Hypothalamus (tissue), 51 donors: Measurements from ENCODE around the gene LRPAP1.

Experiments
- DNase-seq, 51 donors: peaks; one replicate each; lab custom pipeline; 2025; lab: John Stamatoyannopoulos, UW

The LRPAP1 gene

DNA sequence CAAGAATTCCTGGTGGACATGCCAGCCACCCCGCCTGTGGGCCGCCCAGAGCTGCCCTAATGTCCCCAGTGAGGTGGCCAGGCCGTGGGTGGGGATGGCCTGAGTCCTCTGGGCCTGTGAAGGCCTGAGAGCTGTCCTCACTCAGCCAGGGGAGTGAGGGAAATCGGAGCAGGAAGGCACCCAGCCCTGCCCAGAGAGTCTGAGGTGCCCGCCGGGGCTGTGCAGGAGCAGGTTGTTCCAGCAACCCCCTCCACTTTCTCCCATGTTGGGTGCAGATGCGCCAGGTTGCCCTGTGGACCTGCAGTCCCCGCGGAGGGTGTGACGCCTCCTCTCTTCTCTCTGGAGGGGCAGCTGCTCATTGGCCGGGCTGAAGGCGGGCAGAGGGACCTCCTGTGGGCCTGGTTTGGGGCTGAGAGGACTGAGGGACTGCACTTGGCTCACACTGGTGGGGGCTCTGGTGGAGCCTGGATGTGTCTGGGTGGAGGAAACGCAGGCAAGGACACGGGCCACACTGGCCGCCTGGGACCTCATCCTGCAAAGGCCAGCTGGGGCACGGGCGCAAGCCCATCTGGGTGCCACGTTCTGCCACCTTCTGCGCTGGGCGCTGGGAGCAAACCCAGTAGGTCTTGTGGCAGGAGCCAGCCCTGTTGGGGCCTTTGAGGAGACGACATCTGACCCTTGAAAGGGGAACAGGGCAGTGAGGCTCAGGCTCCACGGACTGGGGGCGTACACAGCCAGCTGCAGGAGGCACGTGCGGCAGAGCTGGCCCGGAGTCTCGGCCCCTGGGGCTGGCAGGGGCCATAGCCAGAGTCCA, 55.1 kb downstream of the LRPAP1 start:
- DNase-seq, result no peak

DNA sequence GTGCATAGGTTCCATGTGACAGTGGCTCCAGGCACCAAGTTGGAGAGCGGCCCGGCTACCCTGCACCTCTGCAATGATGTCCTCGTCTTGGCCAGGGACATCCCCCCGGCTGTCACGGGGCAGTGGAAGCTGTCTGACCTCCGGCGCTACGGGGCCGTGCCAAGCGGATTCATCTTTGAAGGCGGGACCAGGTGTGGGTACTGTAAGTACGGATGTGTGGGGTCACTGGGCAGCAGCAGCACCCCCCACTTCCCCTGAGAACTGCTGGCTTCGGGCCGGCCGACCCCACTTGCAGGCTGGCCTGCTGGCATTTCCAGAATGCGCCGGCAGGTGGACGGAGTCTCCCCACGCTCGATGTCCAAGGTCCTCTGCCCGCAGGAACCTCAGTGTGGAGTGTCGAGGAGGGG, 55.9 kb downstream of the LRPAP1 start:
- DNase-seq, result no peak

DNA sequence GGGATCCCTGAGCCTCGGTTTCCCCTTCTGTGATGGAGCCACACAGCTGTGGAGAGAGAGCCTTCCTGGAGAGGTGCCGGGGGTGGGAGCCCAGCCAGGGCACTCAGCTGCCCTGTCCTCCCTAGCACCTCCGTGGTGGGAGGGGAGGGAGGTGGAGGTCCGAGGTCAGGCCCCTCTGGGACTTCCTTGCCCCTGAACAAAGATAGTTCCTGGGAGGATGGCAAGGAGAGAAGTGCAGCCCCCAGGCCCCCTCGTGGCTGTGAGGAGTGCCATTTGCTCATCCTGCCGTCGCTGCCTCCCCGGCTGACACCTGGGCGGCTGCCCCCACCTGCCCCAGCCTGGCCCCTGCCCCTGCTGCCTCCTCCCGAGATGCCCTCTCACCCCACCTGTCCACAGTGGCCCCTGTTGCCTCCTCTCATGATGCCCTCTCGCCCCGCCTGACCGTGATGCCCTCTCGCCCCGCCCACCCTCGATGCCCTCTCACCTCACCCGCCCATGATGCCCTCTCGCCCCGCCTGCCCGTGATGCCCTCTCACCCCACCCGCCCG, 56.4 kb downstream of the LRPAP1 start:
- DNase-seq, result no peak

DNA sequence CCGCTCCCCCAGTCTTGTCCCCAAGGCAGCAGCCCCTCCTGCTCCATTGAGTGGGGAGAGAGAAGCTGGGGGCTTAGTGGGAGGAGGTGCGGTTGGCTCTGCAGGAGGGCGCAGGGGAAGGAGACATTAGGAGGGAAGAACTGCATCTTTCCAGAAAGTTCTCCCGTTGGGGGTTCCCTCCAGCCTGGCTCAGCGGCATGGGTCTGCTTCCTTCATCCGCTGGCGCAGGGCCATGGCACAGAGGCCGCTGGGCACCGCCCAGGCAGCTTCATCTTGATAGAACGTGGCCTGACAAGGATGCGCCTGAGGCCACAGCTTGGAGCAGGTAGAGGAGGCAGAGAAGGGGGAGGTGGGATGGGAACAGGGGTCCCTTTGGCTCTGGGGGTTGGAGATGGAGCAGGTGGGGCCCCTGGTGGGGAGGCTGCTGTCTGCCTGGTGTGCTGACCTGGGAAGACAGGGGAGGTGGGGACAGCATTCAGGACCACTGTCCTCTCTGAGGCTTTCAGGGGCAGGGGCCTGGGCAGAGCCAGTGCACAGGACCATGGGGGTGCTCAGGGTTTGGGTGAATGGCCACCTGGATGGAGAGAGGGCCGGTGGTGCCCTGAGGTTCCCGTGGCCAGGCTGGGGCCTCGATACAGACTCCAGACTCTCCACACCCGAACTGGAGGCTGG, 57.0 kb downstream of the LRPAP1 start:
- no peak for DNase-seq

DNA sequence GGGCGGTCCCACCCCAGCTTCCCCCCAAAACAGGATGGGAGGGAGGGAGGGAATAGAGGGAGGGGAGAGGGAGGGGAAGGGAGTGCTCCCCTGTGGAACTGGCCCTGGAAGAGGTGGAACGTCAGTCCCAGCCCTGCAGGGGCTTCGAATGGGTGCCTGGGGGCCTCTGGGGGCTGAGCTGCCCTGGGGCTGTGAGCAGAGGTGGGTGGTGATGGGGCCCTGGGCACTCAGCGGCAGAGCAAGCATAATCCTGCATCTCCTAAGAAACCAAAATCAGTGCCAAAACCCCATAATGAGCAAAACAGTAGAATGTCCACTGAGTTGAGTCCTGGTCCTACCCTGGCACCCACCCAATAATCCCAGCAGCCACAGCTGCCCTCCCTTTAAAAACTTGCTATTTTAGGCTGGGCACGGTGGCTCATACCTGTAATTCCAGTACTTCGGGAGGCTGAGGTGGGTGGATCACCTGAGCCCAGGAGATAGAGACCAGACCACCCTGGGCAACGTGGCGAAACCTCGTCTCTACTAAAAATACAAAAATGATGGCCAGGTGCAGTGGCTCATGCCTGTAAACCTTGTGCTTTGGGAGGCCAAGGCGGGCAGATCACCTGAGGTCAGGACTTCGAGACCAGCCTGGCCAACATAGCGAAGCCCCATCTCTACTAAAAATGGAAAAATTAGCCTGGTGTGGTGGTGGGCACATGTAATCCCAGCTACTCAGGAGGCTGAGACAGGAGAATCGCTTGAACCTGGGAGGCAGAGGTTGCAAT, 58.0 kb downstream of the LRPAP1 start:
- DNase-seq, result no peak

DNA sequence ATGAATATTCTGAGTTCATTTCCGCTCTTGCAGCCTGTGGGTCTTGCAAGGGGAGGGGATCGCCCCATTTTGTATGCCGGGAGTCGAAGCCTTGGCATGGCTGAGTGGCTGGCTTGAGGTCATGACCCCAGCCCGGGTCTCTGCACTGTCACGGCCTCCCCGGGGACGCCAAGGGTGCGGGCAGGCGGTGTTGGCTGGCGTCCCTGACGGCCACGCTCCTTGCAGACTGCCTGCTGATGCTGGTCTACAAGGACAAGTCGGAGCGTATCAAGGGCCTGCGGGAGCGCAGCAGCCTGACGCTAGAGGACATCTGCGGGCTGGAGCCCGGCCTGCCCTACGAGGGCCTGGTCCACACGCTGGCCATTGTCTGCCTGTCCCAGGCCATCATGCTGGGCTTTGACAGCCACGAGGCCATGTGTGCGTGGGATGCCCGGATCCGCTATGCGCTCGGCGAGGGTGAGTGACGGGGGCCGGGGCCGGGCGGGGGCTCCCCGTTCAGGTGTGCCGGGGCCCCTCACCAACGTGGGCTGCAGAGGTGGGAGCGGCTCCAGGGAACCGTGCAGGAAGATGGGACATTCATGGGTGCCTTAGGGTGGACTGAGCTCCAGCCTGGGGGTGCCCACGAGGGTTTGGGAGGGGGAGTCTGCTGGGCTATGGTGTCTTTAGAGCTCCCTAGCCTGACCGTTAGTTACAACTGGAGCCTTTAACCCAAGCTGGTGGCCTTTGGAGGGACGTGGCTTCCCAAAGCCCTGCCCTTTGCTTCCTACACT, 58.9 kb downstream of the LRPAP1 start:
- no peak for DNase-seq

DNA sequence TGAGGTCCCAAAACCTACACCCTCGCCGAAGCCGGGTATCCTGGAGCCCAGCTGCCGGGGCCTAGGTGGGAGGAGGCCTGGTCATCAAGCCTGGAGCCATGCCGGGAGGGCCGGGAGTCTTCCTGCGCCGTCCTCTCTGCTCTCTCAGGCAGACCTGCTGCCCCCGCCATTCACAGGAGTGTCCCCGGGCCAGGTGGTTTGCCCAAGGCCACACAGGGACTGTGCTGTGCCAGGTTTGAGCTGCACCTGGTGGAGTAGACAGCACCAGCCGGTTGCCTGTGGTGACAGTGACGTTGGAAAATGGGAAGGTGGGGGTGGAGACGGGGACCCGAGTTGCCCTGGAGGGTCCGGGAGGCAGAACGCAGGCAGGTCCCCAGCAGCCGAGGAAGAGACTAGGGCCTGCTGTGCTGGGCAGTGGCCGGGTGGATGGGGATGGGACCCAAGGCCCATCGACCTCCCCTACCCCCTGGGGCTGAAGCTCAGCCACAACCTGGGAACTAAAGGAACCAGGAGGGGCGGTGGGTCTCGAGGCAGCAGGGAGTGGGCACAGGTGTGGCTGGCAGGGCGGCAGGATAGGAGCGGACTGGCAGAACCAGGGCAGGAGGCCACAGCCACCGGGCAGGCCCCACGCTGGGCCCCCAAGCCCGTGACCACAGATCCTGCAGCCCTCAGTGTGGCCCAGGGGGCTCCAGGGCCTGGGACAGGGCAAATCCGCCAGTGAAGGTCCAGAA, 59.6 kb downstream of the LRPAP1 start:
- DNase-seq, result no peak

DNA sequence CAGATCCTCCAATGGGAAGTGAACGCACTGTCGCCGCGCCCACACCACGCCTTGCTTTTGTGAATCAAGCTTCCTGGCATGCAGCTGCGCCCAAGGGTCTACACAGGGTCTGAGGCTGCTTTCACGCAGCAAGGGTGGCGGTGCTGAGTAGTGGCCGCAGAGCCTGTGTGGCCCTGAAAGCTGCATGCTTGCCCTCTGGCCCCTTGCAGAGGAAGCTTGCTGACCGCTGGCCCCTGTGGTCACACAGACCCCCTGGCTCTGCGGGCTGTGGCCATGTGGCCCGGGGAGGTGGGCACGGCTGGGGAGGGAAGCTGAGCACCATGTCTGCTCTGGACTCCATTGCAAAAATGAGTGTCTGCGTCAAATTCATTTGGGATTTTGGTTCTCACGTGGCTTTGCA, 60.3 kb downstream of the LRPAP1 start:
- no peak for DNase-seq

DNA sequence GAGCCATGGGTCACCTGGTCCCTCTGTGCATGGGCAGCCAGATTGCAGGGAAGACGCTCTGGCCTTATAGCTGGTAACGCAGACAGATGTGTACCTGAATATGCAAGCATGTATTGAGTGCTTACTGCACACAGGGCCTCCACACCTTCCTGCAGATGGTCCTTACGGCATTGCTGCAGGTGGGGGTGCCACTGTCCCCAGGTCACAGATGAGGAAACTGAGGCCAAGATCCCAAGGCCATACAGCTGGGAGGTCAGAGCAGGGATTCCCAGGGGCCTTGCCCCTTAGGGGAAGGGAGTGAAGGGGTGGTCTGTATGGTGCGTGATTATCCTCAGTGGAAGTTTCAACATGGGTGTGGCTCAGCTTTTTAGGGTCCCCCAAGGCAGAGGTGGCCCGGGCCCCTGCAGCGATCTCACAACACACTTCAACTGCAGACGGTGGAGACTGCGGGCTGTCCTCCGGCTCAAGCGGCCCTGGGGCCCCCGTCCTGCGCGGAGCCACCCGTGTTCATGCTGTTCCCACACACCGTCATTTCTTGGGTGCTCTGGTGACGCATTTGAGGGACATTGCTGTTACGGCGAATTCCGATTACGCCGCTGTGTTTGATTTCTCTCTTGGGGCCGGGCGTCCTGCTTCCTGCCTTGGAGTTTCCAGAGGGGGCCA, 61.0 kb downstream of the LRPAP1 start:
- DNase-seq, result no peak

DNA sequence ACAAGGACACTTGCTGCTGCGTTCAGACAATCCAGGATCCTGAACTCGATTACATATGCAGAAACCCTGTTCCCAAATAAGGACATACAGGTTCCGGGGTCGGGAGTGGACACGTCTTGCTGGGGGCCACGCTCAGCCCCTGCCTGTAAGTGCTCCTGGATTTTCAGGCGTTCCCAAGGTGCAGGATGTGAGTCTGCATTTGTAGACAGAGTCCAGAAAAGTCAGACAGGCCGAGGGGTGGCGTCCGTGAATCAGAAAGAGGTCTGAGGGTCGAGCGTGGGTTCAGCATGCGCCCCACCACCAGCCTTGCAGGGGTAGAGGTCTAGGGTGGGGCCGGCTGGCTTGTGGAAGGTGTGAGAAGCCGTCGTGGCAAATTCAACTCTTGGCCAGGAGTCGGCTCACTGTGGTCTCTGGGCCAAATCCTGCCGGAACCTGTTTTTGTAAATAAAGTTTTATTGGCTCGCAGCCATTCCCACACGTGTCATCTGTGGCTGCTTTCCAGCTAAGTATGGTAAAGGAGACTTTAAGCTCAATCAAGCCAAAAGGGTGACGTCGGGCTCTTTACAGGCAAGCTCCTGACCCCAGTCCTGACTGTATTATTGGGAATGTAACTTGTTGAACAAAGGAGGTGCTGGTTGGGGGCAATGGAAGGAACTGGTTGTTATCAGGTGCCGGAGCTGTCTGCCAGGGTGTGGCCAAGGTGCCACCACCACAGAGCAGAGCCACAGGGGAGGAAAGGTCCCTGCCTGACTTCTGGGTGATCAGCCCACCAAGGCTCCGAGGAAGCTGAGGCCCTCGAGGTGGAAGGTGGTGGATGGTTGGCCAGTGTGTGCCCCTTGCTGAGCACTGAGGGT, 61.8 kb downstream of the LRPAP1 start:
- no peak for DNase-seq

DNA sequence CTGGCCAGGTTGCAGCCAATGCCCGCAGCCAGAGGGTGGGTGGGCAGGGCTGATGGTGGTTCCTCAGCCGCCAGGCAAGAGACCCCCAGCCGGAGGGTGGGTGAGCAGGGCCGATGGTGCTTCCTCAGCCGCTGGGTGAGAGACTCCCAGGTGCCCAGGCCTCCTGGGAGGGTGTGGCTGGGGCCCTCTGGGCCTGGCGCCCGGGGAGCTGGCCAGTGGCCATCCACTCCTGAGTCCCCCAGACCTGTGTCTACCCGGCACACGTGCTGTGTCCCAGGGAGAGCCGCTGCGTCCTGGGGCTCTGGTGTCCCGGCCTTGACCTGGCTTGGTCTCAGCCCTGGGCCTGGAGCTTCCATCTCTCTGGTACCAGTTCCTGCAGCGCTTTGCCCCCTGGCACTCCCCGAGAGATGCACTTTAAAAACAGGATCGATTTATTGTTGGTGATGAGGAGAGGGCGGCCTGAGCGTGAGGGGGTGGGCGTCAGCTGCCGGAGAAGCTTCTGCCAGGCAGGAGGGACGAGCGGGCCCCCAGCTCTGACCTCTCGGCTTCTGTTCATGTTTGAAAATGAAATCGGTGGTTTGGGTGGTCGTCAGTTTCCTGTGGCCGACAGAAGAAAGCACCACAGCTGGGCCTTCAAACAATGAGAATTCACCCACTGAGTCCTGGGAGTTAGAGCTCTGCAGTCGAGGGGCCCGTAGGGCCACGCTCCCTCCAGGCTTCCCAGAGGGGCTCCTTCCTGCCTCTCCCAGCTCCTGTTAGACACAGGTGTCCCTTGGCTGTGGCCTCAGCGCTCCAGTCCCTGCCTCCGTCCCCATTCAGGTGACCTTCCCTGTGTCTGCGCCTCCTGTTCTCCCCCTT, 62.6 kb downstream of the LRPAP1 start:
- DNase-seq, result no peak

DNA sequence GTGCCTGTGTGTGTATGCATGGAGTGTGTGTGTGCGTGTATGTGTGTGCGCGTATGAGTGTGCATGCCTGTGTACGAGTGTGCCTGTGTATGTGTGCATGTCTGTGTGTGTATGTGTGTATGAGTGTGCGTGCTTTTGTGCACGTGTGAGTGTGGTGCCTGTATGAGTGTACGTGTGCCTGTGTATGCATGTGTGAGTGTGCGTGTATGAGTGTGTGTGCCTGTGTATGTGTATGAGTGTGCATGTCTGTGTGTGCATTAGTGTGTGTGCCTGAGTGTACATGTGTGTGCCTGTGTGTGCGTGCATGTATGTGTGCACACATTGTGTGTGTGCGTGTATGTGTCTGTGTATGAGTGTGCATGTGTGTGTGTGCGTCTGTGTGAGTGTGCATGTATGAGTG, 63.4 kb downstream of the LRPAP1 start:
- DNase-seq, result no peak

DNA sequence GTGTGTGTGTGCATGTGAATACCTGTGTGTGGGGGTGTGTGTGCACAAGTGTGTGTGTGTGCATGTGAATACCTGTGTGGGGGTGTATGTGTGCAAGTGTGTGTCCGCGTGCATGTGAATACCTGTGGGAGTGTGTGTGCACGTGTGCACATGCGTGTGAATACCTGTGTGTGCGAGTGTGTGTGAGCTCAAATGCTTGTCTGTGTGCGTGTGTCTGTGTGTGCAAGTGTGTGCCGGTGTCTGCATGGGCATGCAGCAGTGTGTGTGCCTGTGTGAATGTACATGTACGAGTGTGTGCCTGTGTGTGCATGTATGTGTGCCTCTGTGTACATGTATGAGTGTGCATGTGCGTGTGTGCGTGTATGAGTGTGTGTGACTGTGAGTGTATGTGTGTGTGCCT, 64.1 kb downstream of the LRPAP1 start:
- DNase-seq, result no peak

DNA sequence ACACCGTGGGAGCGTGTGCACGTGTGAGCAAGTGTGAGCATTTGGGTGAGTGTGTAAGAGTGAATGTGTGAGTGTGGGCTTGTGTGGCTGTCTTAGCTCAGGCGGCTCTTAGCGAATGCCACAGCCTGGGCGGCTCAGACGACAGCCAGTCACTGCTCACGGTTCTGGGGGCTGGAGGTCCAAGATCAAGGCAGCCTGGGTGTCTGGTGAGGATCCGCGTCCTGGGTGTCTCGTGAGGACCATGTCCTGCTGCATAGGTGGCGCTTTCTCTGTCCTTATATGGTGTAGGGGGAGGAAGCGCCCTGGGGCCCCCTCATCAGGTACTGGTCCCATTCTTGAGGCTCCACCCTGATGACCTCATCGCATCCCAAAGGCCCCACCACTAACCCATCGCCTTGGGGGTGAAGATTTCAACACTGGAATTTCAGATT, 64.6 kb downstream of the LRPAP1 start:
- DNase-seq, result no peak

DNA sequence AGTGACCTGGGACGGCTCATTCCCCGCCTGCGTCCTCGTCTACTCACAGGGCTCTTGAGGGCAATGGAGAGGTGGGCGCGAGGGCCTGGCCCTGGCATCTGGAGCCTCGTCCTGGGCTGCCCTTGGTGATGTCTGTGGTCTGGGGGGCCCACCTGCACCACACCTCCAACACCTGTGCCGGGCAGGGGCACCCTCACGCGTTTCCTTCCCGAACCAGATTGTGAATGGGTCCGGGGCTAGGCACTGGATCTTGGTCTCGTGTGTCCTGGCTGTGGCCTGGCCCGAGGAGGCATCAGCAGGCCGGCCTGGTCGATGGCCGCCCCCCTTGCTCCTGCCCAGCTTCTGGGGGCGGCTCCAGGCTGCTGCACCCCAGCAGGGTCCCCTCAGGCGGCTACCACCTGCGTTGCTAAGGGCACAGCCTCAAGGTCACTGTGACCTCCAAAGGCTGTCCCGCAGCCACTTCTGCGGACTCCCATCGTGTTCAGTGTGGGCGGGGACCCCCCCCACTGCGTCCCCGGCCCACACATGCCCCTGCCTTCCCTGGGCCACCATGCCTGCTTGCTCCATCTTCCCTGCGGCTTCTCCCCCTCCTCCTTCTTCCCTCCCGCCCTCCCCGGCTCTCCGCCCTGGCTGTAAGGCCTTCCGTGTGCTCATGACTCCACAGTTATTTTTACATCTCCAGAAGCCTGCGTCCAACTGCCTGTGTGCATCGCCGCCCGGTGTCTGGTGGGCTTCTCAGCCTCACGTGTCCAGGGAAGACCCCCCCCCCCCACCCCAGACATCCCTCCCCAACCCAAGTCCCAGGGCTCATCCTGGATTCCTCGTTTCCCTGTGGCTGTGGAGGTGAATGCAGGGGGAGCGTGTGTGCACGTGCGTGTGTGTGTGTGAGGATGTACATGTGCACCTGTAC, 65.3 kb downstream of the LRPAP1 start:
- DNase-seq, result no peak
